NCI-H2171 (cell line): Measurements from ENCODE around the gene PICALM.
"Not testable (repeated sequence)": the region's sequence is repeated elsewhere in the genome, so short reads cannot be mapped to it uniquely, and the experiment has no call there.

Experiments used
- DNase-seq: peaks from one replicate; lab custom pipeline; 2025; lab: John Stamatoyannopoulos, UW

Gene PICALM, protein sequence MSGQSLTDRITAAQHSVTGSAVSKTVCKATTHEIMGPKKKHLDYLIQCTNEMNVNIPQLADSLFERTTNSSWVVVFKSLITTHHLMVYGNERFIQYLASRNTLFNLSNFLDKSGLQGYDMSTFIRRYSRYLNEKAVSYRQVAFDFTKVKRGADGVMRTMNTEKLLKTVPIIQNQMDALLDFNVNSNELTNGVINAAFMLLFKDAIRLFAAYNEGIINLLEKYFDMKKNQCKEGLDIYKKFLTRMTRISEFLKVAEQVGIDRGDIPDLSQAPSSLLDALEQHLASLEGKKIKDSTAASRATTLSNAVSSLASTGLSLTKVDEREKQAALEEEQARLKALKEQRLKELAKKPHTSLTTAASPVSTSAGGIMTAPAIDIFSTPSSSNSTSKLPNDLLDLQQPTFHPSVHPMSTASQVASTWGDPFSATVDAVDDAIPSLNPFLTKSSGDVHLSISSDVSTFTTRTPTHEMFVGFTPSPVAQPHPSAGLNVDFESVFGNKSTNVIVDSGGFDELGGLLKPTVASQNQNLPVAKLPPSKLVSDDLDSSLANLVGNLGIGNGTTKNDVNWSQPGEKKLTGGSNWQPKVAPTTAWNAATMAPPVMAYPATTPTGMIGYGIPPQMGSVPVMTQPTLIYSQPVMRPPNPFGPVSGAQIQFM

DNA sequence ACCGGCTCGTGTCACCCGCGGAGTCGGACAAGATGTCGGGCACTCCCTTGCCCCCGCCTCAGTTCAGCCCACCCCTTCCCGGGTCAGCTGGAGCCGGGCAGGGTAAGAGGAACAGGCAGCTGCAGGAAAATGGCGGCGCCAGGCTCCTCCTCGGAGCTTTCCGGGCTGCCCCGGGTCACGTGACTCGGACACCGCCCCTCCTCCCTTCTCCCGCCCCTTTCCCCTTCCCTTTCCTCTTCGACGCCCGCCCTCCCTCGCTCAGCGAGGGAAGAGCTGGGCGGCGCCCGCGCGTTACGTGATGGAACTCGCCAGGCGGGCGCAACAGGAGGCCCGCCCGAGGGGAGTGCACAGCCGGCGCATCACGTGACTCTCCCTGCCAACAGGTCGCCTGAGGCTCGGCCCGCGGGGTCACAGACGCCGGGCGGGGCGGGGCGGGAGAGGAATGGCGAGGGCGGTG, at the start of gene PICALM:
TSS of gene PICALM (minus strand) at position 134 of the 457 bp plus-strand sequence. CDS start 304 bp downstream, outside the sequence.
- DNase-seq, result peak; percentile 100

DNA sequence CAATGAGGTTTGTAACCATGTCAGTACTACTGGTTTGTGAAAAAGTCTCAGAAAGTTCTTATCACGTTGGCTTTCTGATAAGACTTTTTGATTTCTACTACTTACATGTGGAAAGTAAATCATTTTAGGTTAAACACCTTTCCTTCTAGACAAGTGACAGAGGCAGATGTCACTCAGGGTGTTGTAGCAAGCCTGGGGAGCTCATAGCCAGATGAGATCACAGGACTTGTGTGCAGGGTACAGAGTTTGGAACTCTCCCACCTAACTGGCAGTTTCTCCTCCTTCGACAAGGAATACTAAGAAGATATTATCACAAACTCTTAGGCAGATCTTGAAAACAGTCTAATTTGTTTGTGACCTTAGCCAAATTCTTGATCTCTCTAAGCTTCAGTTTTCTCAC, 49.4 kb upstream of the PICALM start:
- no peak for DNase-seq

DNA sequence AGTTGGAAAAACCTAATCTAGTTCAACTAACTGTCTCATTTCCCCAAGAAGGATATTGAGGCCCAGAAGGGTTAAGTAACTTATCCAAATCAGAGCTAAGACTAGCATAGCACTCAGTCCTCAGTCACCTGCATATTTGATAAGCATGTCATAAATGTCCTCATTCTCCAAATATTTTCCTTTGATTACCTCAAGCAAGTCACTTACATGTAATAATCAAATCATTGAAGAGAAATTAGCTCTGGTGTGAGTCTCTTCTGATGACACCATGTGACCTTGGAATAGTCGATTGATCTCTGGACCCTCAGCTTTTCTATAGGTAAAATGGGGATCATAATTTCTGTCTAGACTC, 48.8 kb upstream of the PICALM start:
- no peak for DNase-seq

DNA sequence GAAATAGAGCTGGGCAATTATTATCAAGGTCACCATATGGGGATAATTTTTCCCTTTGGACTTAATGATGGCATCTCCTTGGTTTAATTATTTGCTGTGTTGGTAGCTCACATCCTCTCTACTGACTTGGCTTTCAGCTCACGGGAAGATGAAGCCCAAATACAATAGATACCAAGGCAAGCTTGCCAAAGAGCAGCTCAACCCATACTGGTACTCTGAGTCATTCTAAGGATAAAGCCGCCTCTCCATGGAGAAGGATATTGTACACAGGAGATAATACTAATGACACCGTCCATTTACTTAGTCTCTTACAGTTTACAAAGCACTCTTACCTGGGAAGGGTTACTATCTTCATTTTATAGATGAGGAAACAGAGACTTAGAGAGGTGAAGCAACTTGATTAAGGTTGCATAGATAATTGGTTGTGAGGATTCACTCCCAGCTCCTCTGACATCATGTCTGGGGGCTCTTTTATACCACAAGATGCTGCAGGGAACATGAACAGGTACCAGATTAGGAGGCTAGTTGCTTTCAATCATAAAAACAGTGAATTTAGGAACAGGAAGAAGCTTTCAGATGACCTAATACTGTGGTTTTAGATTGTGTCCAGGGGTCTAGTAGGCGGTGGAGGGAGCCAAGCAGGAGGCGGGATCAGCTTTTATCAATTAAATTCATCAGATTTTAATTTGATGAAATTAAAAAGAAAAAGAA, 48.3 kb upstream of the PICALM start:
- no peak for DNase-seq

DNA sequence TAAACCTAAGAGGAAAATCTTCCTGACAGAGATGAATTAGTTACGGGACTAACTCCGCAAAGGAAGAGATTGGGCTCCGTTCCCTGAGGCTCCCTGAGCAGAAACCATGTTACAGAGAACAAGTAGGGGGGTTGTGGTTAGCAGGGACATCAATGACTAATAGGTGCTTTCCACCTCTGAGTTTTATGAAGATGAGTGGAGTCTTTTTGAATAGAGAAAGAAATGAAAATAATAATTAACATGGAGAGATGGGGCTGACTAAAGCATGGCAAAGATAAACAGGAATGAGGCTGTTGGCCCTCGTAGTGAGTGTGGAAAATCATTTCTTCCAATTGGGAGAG, 47.5 kb upstream of the PICALM start:
- no peak for DNase-seq

DNA sequence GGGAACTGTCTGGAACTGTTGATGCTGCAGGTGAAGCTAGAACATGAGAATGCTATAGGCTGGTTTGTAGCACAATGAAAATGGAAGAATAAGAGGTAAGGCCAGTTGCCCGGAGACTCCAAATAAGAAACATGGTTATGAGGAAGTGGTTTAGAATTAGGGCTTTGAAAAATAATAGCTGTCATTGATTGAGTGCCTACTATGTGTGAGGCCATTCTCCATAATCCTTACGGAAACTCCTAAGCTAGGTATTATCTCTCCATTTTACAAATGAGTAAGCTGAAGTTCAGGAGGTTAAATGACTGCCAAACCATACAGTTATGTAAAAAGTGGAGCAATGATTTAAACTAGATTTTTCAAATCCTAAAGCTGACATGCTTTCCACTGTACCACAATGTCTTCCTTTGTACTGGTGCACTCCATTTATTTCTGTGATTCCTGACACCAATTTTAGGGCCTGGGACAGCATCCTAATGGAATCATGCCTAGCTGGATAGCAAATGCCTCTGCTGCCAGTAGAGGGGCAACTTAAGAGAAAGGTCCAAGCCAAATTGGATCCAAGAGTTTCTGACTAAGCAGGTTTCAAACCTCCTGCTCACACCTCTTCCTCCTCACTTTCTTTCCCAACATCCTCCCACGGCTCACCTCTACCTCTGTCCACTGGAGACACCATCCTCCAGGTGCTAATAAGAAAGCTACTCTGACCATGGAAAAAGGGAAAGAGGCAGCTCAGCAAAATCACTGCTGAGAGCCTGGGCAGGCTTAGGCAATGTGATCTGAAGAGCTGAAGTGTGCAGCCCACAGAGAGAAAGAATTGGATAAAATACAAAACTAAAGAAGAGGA, 46.9 kb upstream of the PICALM start:
- no peak for DNase-seq

DNA sequence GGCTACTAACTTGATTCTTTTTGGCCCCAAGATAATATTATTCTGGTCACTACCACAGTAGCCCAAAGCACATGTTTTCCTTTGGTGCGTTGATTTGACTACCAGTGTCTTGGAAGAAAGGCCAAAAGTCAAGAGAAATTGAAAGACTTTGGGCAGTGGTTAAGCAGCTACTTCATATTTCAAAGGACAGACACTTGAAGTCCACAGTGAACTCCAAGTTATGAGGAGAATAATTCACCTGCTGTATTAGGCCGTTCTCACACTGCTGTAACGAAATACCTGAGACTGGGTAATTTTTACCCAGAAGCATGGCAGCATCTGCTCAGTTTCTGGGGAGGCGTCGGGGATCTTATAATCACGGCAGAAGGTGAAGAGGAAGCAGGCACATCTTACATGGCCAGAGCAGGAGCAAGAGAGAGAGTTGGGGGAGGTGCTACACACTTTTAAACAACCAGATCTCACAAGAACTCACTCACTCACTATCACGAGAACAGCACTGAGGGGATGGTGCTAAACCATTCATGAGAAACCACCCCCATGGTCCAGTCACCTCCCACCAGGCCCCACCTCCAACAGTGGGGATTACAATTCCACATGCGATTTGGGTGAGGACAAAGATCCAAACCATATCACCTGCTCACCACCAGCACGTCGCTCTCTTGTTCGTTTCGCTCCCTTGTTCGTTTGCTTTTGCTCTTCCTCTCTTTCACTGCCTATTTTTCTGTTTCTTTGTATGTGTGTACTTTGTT, 40.2 kb upstream of the PICALM start:
- DNase-seq, result no peak

DNA sequence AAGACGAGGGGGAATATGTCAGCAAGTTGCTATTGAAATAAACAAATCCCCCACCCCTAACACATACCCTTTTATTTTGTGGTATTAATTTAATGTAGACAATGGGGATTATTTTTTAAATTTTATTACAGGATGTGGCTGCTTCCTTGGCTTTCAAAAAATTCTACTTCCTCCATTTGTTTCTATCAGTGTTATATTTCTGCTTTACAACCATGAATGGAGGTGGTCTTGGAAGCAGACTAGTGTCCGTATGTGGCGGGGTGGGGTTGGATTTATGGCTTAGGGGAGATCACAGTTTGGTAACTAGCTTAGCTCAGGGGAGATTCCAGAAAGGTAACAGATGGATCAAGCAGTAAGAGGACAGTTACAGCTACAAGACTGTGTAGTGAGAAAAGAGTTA, 39.3 kb upstream of the PICALM start:
- DNase-seq, result no peak

DNA sequence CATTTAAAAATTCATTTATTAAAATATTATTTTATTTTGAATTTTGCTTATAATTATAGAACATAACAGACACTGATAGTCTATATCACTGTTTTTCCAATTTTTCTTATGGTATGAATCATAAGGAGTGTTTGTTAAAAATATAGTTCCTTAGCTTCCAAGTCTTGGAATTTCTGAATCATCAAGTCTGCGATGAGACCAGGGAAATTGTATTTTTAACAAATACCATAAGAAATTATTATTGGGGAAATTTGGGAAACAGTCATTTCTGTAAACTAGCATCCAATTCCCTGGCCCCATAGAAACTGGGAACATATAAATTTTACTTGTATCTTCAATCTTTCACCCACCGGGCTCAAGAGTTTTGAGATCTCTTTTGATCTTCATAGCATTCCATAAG, 38.0 kb upstream of the PICALM start:
- DNase-seq, result no peak

DNA sequence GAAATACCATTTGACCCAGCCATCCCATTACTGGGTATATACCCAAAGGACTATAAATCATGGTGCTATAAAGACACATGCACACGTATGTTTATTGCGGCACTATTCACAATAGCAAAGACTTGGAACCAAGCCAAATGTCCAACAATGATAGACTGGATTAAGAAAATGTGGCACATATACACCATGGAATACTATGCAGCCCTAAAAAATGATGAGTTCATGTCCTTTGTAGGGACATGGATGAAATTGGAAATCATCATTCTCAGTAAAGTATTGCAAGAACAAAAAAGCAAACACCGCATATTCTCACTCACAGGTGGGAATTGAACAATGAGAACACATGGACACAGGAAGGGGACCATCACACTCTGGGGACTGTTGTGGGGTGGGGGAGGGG, 37.1 kb upstream of the PICALM start:
- not testable (repeated sequence) for DNase-seq

DNA sequence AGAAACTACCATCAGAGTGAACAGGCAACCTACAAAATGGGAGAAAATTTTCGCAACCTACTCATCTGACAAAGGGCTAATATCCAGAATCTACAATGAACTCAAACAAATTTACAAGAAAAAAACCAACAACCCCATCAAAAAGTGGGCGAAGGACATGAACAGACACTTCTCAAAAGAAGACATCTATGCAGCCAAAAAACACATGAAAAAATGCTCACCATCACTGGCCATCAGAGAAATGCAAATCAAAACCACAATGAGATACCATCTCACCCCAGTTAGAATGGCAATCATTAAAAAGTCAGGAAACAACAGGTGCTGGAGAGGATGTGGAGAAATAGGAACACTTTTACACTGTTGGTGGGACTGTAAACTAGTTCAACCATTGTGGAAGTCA, 36.7 kb upstream of the PICALM start:
- DNase-seq, result not testable (repeated sequence)

DNA sequence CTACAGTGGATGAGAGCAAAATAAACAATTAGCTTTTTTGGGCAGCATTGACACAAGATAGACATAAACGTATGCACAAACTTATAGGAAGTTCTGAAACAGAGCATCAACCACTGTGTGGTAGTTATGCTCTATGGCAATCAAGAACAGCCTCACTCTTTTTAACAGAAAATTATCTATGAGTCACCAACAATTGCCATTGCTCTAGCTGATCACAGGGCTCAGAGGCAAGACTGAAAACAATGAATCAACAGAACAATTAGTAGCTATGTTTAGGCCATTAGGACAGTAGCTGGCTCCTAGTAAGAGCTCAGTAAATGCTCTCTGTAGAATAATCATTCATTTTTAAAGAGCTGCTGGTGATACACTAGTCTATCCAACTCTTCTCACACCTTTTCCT, 34.9 kb upstream of the PICALM start:
- no peak for DNase-seq

DNA sequence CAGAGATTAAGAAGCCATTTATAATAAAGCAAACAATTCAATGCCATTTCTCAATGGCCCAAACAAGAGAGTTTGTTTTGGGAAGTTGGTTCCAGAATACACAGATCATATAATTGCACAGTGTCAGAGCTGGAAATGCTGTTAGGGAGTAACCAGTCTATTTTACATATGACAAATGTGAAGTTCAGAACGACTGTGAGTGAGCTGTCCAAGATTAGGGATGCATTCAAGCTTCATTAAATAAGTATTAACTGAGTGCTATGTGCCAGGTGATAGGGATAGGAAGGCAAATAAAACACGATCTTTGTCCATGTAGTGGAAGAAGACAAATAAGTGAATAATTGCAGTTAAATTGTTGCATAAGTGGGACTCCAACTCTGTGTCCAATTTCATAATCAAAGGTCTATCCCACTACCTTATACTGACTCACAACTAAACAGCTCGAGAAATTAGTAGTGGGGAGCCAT, 33.1 kb upstream of the PICALM start:
- DNase-seq, result no peak

DNA sequence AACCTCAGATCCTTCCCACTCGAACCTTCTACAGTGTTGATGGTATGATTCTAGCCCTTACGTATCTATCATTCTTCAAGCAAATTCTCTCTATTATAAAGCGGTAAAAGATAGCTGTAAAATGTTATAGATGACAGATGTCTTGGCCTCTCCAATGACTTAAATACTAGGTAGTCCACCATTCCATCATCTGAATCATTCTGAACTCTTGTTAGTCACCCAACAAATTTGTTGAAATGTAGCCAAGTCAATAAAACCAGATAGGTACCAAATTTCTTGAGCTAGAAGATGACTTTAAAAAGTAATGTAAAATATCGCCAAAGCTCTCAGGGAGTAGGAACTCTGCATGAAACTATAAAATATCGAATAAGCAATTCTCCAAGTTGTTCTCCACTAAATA, 32.6 kb upstream of the PICALM start:
- no peak for DNase-seq

DNA sequence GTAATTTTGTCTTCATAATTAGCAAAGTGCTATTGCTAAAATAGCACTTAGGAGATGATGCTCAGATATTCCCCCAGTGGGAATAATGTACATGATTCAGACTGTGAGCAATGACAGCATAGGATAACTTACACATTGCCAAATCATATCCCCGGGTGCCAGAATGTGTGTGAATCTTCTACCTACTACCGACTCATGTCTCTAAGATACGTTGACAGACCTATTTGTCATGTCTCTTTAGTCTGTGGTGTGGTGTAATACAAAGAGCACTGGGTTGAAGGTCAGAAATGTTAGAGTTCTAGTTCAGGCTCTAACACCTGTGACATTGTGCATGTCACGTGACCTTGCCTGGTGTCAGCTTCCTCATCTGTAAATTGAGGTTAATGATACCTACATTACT, 31.0 kb upstream of the PICALM start:
- DNase-seq, result peak; percentile 63

DNA sequence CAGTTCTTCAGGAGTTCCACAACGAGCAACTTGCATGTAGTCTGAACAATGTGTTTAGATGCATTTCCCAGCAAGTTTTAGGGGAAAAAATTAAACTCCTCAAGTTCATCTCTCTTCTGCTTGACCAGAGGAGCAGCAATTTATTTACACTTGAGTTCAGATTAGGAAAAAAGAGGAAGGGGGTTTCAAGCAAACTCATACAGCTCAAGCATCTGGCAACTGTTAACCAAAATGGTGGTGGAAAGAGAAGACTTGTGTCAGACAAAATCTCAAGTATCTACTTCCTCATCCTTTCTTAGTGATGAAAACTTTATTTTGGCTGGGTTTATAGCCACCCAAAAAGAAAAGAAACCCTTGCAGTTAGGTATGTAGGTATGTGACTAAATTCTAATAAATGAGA, 29.1 kb upstream of the PICALM start:
- no peak for DNase-seq

DNA sequence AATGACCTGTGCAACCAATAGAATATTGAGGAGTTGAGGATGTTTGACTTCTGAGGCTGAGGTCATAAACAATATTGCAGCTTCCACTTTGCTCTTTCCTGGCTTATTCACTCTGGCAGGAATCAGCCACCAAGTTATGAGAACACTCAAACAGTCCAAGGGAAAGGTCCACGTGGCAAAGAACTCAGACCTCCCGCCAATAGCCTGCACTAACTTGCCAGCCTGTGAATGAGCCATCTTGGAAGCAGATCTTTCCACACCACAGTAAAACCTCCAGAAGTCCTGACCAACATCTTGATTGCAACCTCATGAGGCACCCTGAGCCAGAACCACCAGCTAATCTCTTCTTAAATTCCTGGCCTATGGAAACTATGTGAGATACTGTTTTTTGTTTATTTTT, 22.7 kb upstream of the PICALM start:
- no peak for DNase-seq

DNA sequence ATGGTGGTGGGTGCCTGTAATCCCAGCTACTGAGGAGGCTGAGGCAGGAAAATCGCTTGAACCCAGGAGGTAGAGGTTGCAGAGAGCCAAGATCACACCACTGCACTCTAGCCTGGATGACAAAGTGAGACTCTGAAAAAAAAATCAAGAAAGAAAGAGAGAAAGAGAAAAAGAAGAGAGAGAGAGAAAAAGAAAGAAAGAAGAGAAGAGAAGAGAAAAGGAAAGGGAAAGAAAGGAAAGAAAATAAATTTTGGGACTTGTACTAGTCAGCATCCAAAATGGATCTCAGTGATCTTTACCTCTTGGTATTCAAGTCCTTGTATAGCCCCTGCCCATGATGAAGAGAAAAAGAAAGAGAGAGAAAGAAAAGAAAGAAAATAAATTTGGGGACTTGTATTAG, 22.2 kb upstream of the PICALM start:
- no peak for DNase-seq

DNA sequence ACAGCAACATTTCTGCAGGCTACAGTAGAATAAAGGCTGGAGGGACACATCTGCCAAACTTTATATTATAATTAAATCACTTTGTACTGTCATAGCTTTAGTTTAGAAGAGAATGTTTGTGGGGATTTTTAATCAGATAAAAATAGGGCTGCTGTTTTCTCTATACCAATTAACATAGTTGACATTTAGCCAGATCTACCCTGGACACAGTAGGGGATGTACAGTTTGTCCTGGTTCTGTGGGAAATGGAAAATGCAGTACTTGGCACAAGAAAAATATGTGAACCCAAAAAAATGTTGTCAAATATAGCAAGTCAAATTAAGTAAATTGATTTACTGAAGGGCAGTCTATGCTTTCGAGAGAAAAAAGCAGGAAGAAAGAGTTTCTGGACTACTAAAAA, 20.8 kb upstream of the PICALM start:
- no peak for DNase-seq

DNA sequence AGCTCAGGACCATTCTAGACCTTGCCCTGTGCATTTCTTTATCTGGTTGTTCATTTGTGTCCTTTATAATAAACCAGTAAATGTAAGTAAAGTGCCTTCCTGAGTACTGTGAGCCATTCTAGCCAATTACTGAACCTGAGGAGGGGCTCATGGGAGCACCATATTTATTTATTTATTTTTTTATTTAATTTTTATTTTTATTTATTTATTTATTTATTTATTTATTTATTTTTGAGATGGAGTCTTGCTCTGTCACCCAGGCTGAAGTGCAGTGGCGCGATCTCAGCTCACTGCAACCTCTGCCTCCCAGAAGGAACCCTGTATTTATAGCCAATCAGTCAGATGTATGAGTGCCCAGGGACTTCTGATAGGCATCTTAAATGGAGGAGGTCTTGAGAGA, 18.8 kb upstream of the PICALM start:
- DNase-seq, result not testable (repeated sequence)

DNA sequence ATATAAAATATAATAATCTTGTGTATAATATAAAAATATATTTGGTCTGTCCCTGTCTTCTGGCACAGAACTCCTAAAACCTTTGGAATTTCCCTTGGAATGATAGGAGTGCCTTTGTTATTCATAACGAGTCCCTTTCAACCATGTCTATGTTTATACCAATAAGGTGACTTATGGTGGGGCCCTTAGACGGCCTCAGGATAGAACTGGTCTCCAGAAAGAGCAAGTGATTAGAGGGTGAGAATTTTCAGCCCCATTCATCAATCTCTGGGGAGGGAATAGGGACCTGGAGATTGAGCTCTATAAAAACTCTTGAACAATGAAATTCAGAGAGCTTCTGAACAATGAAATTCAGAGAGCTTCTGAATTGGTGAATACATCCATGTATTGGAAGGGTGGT, 18.4 kb upstream of the PICALM start:
- no peak for DNase-seq
